Endothelial cell of hepatic sinusoid (primary cell): ENCODE results near the gene MED12L.
"Not testable (repeated sequence)": the region's sequence is repeated elsewhere in the genome, so short reads cannot be mapped to it uniquely, and the experiment has no call there.

Source experiments
- in situ Hi-C: cut with HindIII; loops from 2 replicates; pipeline ENCODE4 v1.10.0; 2017; ENCODE audit warnings: low sequenced_read_pairs

MED12L gene

GRCh38 chr3:151362751-151363174, 277.3 kb downstream of the MED12L start:
- in situ Hi-C loops: no loop called here

DNA sequence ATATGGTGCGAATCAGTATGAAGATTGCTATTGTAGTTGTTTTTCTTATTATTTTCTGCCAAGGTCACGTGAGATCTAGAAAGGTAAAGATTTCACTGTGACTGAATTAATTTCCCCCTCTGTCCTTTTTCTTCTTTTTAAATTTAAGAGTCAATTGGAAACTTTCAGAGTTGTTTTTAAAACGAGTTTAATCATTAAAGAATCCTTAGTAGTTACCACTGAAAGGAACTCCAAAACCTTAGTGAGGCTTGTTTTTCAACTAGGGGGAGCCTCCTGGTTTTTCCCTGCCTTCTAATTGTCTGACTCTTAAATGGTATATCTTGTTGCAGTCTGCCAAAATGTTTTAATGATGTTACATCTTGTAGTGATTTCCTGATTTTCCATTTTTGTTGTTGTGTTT, 281.5 kb downstream of the MED12L start:
- in situ Hi-C loops: no loop called here

DNA sequence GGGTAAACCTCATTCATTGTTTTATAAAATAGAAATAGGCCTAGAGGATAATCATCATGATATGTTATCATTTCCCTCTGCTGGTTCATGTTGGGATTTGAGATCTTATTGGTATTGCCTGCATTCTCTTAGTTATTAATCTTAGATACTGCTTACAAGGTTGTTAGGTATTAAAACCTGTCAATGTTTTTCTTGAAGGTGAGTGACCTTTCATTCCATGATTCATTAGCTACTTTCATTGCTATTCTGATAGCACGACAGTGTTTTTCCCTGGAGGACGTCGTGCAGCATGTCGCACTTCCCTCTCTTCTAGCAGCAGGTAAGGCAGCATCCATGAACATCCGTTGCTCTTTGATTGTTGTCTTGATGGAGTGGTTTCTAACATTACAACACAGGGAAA, 282.0 kb downstream of the MED12L start:
- in situ Hi-C loops: no loop called here

DNA sequence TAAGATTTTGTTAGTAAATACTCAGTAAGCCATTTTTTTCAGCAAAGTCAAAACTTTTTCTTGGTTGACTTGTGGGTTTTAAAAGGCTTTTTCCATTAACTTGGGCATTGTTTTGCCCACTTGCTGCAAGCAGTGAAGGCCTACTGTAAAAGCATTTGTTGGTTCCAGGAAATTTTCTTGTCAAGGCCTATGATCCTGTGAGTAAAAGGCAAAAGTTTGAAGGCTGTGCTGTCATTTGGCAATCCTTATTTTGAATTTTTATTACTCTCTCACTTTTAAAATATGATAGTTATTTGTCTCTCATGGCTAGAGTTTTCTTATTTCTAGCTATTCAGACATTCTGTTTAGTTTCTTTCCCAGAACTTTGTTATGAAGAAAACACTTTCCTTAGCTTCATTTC, 286.1 kb downstream of the MED12L start:
- in situ Hi-C loops: no loop called here

- in situ Hi-C loops: no loop called here
Observed at GRCh38 chr3:151372063-151372820, 286.8 kb downstream of the MED12L start.

- in situ Hi-C loops: no loop called here
Observed at GRCh38 chr3:151377768-151378385, 292.4 kb downstream of the MED12L start.

GRCh38 chr3:151379083-151379734, 293.7 kb downstream of the MED12L start:
- in situ Hi-C loops: no loop called here

GRCh38 chr3:151382671-151383070, 297.2 kb downstream of the MED12L start:
- in situ Hi-C loops: no loop called here

- in situ Hi-C loops: no loop called here
Observed at GRCh38 chr3:151383111-151383510, 297.6 kb downstream of the MED12L start.

DNA sequence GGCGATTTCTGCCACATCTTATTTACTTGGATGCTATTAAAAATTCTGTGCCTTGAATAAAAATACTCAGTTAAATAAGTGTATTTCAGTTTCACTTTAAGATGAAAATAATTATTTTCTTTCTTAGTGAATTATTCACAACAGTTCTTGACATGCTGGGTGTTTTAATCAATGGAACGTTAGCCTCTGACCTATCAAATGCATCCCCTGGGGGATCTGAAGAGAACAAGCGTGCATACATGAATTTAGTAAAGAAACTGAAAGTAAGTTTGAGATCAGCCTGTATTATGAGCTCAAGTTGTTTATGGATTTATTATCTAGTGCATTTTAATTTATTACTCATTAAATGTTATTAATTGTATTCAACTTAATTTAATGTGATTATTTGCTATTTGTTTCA, 298.5 kb downstream of the MED12L start:
- in situ Hi-C loops: no loop called here

GRCh38 chr3:151384741-151385174, 299.3 kb downstream of the MED12L start, which contains the start of gene P2RY12:
Gene P2RY12 (minus strand): TSS chr3:151384753. CDS start chr3:151338845, 45,908 bp downstream.
- in situ Hi-C loops: no loop called here

DNA sequence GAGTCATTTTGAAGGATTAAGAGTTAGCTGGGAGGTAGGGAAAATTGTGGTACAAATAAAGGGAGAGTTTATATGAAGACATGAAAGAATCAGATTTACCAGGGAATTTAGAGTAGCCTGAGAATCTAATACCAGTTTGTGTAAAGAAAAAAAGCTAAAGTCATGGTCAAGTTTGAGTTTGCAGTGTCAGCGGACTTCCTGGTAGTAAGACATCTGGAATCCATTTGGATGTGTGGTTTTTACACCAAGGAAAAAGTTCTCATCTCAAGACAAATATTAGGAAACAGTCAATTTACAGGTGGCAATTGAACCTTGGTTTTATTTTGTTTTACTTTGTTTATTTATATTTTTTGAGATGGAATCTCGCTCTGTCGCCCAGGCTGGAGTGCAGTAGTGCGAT, 300.6 kb downstream of the MED12L start:
- in situ Hi-C loops: no loop called here

- in situ Hi-C loops: no loop called here
Observed at GRCh38 chr3:151387432-151387831, 302.0 kb downstream of the MED12L start.

- in situ Hi-C loops: no loop called here
Observed at GRCh38 chr3:151387842-151388241, 302.4 kb downstream of the MED12L start.

DNA sequence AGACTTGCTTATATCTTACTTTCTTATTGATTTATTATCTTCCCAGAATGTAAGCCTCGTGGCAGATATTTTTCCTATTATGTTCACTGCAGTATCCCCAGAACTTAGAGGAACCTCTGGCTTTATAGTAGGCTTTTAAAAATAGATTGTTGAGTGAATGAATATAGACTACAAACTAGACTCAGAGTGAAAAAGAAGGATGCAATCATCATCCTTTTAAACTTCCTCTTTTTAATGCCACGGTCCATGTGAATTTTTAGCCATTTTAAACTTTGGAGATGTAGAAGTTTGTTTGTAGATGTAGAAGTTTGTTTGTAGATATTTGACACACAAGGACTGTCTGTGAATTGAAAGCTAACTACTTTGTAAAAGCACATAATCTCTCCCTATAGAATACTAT, 306.3 kb downstream of the MED12L start:
- in situ Hi-C loops: no loop called here

- in situ Hi-C loops: not testable (repeated sequence)
Observed at GRCh38 chr3:151392191-151392590, 306.7 kb downstream of the MED12L start.

GRCh38 chr3:151393146-151393830, 307.8 kb downstream of the MED12L start:
- in situ Hi-C loops: no loop called here

DNA sequence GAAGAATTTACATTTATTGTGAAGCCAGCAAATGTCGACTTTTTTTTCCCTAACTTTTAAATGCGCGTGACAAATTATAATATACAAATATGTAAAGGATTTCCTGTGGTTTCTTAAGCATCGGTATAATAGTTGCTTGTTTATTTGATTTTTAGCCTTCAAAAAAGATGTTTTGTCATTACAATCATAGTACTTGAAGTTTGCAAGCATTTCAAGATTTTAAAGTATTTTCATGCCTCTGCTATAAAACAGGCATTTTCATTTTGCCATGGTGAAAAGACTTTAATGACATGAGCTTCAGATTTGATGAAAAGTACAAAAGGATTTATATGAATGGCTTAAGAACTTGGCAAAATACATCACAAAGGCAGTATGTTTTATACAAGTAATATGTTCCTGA, 308.5 kb downstream of the MED12L start:
- in situ Hi-C loops: no loop called here

DNA sequence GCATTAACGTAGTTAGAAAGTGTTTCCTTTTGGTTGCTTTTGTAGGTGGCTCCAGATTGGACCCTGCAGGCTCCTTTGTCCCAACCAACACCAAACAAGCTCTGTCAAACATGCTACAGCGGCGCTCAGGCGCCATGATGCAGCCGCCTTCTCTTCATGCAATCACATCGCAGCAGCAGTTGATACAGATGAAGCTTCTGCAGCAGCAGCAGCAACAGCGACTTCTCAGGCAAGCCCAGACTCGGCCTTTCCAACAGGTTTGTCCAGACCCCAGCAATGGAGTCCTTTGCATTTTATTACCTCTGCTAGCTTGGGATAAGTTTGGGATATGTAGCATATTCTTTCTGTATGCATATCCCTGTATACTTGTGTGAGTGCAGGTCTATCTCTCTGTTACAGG, 309.1 kb downstream of the MED12L start:
- in situ Hi-C loops: no loop called here

DNA sequence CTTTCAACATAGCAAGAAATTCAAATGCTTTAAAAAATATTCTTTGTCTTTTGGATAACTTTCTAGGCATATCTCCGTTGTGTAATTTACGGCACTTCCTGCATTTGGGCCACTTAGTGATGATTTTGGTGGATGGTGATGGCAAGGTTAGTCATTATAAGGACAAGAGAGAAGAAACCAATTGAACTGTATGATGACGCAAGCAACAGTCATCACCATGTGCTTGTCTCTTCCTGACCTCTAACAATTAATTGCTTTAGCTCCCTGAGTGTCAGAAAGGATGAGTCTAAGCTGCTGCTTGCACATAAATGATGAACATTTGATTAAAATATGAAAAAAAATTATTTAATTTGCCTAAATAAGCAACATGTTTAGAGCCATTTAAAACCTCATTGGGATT, 310.3 kb downstream of the MED12L start:
- in situ Hi-C loops: no loop called here

DNA sequence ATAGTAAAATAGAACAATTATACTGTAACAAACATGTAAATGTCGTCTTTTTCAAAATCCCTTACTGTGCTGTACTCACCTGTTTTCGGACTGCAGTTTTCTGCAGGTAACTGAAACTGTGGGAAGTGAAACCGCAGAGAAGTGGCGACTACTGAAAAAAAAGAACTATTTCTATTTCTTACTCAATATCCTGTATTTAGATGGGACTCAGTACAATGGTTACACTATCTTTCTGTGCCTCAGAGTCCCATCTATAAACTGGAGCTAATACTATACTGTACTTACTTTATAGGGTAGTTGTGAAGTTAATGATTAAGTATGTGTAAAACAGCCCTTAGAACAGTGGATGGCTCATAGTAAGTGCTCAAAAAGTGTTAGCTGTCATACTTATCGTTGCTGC, 313.4 kb downstream of the MED12L start:
- in situ Hi-C loops: no loop called here
